Peyer's patch (tissue), 4 donors: ENCODE results near the gene SRCIN1. TPM values are rescaled to one million over a fixed set of nuclear protein-coding genes. Genes with fewer than 3 reads are reported as not detected.

ENCODE experiments used
- DNase-seq, 3 donors: peaks; one replicate each; pipeline ENCODE4 v3.0.0-alpha.2; 2017 to 2019
- H3K27ac ChIP-seq, 4 donors: fragments of 200-600 bp; sonication (generic); one replicate each; pipeline ENCODE4 v1.5.1; 2016 to 2019
- H3K27me3 ChIP-seq, 2 donors: fragments of 200-600 bp; sonication (generic); one replicate each; pipeline ENCODE4 v1.5.1; 2019
- H3K36me3 ChIP-seq, 3 donors: fragments of 200-600 bp; sonication (generic); one replicate each; pipeline ENCODE4 v1.5.1; 2016 to 2019
- H3K4me1 ChIP-seq, 4 donors: fragments of 200-600 bp; sonication (generic); one replicate each; pipeline ENCODE4 v1.5.1; 2016 to 2019
- H3K4me3 ChIP-seq, 4 donors: fragments of 200-600 bp; sonication (generic); 1 replicate in 3 of 4; 2 replicates in 1 of 4; pipeline ENCODE4 v1.5.1; 2016 to 2019; ENCODE audit warnings: mild to moderate bottlenecking in 1 of 4
- H3K9me3 ChIP-seq, 4 donors: fragments of 200-600 bp; sonication (generic); one replicate each; pipeline ENCODE4 v1.5.1; 2016 to 2019; ENCODE audit warnings: mild to moderate bottlenecking in 1 of 4
- POLR2A ChIP-seq, 2 donors: fragments of 450-650 bp; IDR thresholded peaks; one replicate each; pipeline ENCODE4 v1.5.1; 2017; ENCODE audit warnings: antibody characterized with exemption in 2 of 2, mild to moderate bottlenecking in 2 of 2, moderate library complexity in 2 of 2
- total RNA-seq, 4 donors: library from RNA; depleted of rRNA; stranded (reverse); fragments of >200 nt; gene quantifications; one replicate each; pipeline ENCODE4 v1.1.0, GENCODE V29; 2016
- TF ChIP-seq, protein P1 (sequence below), 6 experiments: fragments of 450-650 bp in 4 of 6; fragments of 200-600 bp in 2 of 6; sonication (generic) in 1 of 6; IDR thresholded peaks; one replicate each; pipeline ENCODE4 v1.5.1; 2017 to 2019; ENCODE audit warnings: antibody characterized with exemption in 6 of 6, mild to moderate bottlenecking in 3 of 6, moderate library complexity in 1 of 6

SRCIN1 gene
- total RNA-seq, 4 donors from 2014 or later, result 3.2 to 10.6 (median 8.4) TPM

DNA sequence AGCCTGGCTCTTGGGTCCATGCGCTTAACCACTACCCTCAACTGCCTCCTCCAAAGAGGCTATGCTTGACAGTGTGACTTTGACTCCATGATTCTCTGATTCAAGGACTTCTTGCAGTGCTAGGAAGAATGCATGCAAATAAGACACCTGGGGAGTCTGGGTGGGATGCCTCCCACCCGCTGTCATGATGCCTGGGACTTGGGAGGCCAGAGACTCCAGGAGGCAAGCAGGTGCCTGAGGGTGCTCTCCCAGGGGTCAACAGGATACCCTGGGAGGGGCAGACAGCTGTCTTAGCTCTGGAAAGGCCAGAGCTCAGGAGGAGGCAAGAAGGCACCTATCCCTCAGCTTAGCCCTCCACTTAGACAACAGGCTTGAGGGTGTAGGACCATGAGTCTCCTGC lies 38.4 kb downstream of the SRCIN1 start:
- H3K4me3 ChIP-seq, result no peak overlapping the region
- peaks cover 0 to 23% of the 10 kb centered on the region in 2 donors for H3K27me3 ChIP-seq
- peaks cover 0 to 16% (median 2%) of the 10 kb centered on the region in 4 donors for H3K4me1 ChIP-seq

DNA sequence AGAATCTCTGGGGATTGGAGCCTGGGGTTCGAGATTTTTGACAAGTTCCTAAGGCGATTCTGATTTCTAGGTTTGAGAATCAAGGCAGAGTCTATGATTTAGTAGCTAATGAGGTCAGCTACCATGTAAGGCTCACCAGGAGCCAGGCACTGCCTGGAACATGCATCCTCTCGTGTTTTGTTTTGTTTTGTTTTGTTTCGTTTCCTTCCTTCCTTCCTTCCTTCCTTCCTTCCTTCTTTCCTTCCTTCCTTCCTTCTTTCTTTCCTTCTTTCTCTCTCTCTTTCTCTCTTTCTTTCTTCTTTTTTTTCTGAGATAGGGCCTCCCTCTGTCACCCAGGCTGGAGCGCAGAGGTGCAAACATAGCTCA lies 39.1 kb downstream of the SRCIN1 start:
- no peak overlapping the region for H3K27ac ChIP-seq
- peaks cover 0 to 6% (median 0%) of the 10 kb centered on the region in 4 donors for H3K9me3 ChIP-seq
- no peak overlapping the region for H3K4me3 ChIP-seq
- peaks cover 0 to 27% of the 10 kb centered on the region in 2 donors for H3K27me3 ChIP-seq
- no peak for DNase-seq
- TF ChIP-seq, protein P1, sequence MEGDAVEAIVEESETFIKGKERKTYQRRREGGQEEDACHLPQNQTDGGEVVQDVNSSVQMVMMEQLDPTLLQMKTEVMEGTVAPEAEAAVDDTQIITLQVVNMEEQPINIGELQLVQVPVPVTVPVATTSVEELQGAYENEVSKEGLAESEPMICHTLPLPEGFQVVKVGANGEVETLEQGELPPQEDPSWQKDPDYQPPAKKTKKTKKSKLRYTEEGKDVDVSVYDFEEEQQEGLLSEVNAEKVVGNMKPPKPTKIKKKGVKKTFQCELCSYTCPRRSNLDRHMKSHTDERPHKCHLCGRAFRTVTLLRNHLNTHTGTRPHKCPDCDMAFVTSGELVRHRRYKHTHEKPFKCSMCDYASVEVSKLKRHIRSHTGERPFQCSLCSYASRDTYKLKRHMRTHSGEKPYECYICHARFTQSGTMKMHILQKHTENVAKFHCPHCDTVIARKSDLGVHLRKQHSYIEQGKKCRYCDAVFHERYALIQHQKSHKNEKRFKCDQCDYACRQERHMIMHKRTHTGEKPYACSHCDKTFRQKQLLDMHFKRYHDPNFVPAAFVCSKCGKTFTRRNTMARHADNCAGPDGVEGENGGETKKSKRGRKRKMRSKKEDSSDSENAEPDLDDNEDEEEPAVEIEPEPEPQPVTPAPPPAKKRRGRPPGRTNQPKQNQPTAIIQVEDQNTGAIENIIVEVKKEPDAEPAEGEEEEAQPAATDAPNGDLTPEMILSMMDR (IDR thresholded peaks at IDR 0.05), result no peak
- no peak for TF ChIP-seq POLR2A (IDR thresholded peaks at IDR 0.05)
- H3K4me1 ChIP-seq, result peaks cover 0 to 9% (median 0%) of the 10 kb centered on the region in 4 donors
- H3K36me3 ChIP-seq, result no peaks in the 10 kb centered on the region

More for the DNA sequence above, 38.4 kb downstream of the SRCIN1 start:
- no peak for DNase-seq
- H3K27ac ChIP-seq, result no peak overlapping the region
- no peaks in the 10 kb centered on the region for H3K36me3 ChIP-seq
- no peak for TF ChIP-seq POLR2A (IDR thresholded peaks at IDR 0.05)
- TF ChIP-seq, protein P1 (IDR thresholded peaks at IDR 0.05), result no peak
- peaks cover 0 to 2% (median 0%) of the 10 kb centered on the region in 4 donors for H3K9me3 ChIP-seq

DNA sequence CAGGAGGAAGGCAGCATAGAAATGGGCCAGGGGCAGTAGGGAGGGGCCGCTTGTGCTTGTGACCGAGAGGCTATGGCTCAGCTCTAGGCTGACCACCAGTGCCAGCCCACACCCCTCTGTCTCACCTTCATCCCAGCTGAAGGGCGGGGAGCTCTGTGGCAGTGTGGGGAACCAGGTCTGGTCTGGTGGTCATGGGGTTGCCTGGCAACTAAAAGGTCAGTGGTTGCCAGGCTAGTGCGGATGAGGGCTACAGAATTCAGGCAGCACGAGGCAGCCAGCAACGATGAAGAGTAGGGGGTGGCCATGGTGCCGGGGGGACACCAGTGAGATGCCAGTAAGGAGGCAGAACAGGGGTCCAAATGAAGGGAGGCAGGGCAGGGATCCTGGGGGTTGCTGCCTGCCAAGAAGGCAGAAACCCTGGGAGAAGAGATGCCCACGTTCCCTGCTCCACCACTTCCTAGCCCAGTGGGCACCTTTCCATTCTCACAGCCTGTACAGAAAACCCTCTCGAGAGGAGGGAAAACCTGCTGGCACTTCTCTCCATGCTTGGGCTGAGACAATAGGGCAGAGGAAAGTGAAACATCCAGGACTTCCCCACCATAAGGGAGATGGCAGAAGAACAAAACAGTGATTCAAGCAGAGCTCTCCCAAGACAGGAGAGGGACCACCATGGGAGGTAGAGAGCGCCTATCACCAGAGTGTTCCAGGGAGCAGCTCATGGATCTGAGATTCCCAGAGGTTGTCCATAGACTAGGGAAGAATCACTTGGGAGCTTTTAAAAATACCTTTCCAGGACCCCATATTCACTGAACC lies 39.7 kb downstream of the SRCIN1 start:
- Histone ChIP-seq H3K4me1 (peaks cover 0 to 8% (median 0%) of the 10 kb centered on the region in 4 donors), H3K36me3 (no peaks in the 10 kb centered on the region), H3K27me3 (peaks cover 0 to 33% of the 10 kb centered on the region in 2 donors), H3K4me3 (no peak overlapping the region), H3K27ac (no peak overlapping the region), H3K9me3 (peaks cover 0 to 6% (median 0%) of the 10 kb centered on the region in 4 donors)
- TF ChIP-seq POLR2A (IDR thresholded peaks at IDR 0.05), result no peak
- TF ChIP-seq, protein P1 (IDR thresholded peaks at IDR 0.05), result no peak
- DNase-seq, result no peak

DNA sequence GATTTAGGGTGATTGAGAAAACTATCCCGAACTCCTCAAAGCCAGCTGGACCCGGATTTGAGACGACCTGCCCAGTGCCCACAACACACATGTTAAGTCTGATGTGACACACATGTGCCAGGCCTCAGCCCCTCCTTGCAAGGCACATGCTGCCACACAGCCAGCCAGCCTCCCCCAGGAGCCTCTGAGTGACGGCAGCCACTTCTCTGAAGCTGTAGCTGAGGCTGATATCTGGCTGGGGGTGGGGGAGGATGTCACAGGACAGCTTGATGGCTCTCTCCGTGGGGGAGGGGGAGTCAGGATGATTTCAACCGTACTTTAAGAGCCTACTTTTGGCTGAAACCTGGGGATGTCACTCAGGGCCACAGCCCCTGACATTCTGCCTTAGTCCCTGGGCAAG lies 40.9 kb downstream of the SRCIN1 start:
- Histone ChIP-seq H3K4me3 (no peak overlapping the region), H3K4me1 (peaks cover 0 to 13% (median 2%) of the 10 kb centered on the region in 4 donors), H3K27ac (no peak overlapping the region), H3K9me3 (peaks cover 0 to 6% (median 0%) of the 10 kb centered on the region in 4 donors), H3K27me3 (peaks cover 0 to 39% of the 10 kb centered on the region in 2 donors), H3K36me3 (no peaks in the 10 kb centered on the region)
- TF ChIP-seq POLR2A (IDR thresholded peaks at IDR 0.05), result no peak
- TF ChIP-seq, protein P1 (IDR thresholded peaks at IDR 0.05), result no peak
- no peak for DNase-seq

DNA sequence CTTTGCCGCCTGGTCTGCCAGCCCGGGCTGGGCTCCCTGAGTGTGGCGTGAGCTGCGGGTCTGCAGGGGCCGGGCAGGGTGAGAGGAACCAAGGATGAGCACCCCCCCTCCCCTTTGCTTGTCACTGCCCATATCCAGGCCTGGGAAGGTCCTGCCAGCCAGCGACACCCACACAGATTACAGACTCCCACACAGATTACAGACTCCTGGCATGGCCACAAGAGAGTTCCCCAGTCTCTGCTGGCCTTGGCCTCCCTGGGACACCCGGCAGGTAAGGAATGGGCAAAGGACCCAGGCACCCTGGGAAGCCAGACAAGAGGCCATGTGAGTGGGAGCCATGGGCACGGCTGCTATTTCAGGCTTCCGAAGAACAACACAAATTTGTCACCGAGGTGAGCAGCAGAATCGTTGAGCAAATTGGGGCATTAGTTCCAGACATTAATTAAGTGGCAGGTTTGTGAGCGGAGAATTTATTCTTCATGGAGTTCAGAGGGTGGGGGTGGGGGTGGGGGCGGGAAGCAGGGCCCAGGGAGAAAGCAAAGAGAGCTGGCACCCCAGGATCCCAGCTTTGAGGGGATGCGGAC lies 41.4 kb downstream of the SRCIN1 start:
- peaks cover 0 to 39% of the 10 kb centered on the region in 2 donors for H3K27me3 ChIP-seq

More for the DNA sequence above, 41.4 kb downstream of the SRCIN1 start:
- no peak for TF ChIP-seq POLR2A (IDR thresholded peaks at IDR 0.05)
- TF ChIP-seq, protein P1 (IDR thresholded peaks at IDR 0.05), result no peak
- H3K9me3 ChIP-seq, result peaks cover 0 to 6% (median 0%) of the 10 kb centered on the region in 4 donors
- no peak overlapping the region for H3K27ac ChIP-seq
- no peaks in the 10 kb centered on the region for H3K36me3 ChIP-seq
- no peak overlapping the region for H3K4me3 ChIP-seq
- peaks cover 0 to 18% (median 5%) of the 10 kb centered on the region in 4 donors for H3K4me1 ChIP-seq
- DNase-seq, result no peak
